H1 (cell line): ENCODE results near the gene SLC1A6. TPM values are rescaled to one million over a fixed set of nuclear protein-coding genes. Genes with fewer than 3 reads are reported as not detected.

Experiments used
- CTCF ChIA-PET: fragments of 300-600 bp; sonication (Branson Sonifier 250); formaldehyde crosslinking; loops from one replicate; lab custom pipeline; 2021; ENCODE audit not compliant: partially characterized antibody; lab: Charles Lee
- POLR2A ChIA-PET: fragments of 300-600 bp; sonication (Branson Sonifier 250); formaldehyde crosslinking; loops from one replicate; lab custom pipeline; 2021; ENCODE audit warnings: inconsistent platforms; ENCODE audit not compliant: partially characterized antibody; lab: Charles Lee
- DNase-seq, 2 experiments: peaks; one replicate each; pipeline versions ENCODE4 v3.0.0 to v3.0.0-alpha.2; 2010 to 2022; ENCODE audit warnings: low spot score in 2 of 2, low read depth in 1 of 2, mixed read lengths in 1 of 2
- FAIRE-seq: peaks from 2 replicates; lab custom pipeline; 2011; peaks lifted over from hg19 to GRCh38; lab: Jason Lieb, UNC
- H2AFZ ChIP-seq: 2 replicates; pipeline ENCODE4 v1.8.1; 2012; ENCODE audit warnings: low read length, inconsistent platforms
- H2AK5ac ChIP-seq: 2 replicates; pipeline ENCODE4 v1.6.1; 2013; ENCODE audit warnings: low read depth, low read length
- H2BK120ac ChIP-seq: replicated peaks from 2 replicates; pipeline ENCODE3; 2013; ENCODE audit warnings: low read depth, low read length, inconsistent platforms
- H2BK12ac ChIP-seq: 2 replicates; pipeline ENCODE4 v1.6.1; 2013; ENCODE audit warnings: low read depth, low read length
- H2BK15ac ChIP-seq: 2 replicates; pipeline ENCODE4 v1.6.1; 2013; ENCODE audit warnings: low read length
- H2BK20ac ChIP-seq: 2 replicates; pipeline ENCODE4 v1.6.1; 2013; ENCODE audit warnings: low read length
- H2BK5ac ChIP-seq: 2 replicates; pipeline ENCODE4 v1.6.1; 2013; ENCODE audit warnings: low read depth, low read length
- H3K14ac ChIP-seq: 2 replicates; pipeline ENCODE4 v1.6.1; 2013; ENCODE audit warnings: inconsistent platforms; ENCODE audit not compliant: insufficient read length
- H3K18ac ChIP-seq: 2 replicates; pipeline ENCODE4 v1.6.1; 2013; ENCODE audit warnings: low read length; ENCODE audit errors: extremely low read depth
- H3K23ac ChIP-seq: 2 replicates; pipeline ENCODE4 v1.6.1; 2013; ENCODE audit warnings: inconsistent platforms; ENCODE audit not compliant: insufficient read length
- H3K23me2 ChIP-seq: 2 replicates; pipeline ENCODE4 v1.6.1; 2013; ENCODE audit warnings: low read depth, low read length
- H3K27ac ChIP-seq: 2 replicates; pipeline ENCODE4 v1.6.1; 2011; ENCODE audit warnings: low read depth, low read length, inconsistent platforms
- H3K27me3 ChIP-seq, 4 experiments: replicated peaks in 1 of 4; 1 replicate in 1 of 4; 2 replicates in 3 of 4; pipeline versions ENCODE4 v1.6.1 to v1.8.1; 2011 to 2013; ENCODE audit warnings: low read length in 3 of 4, mild to moderate bottlenecking in 3 of 4, inconsistent platforms in 2 of 4, mixed read lengths in 2 of 4, moderate library complexity in 1 of 4; ENCODE audit not compliant: control insufficient read depth in 3 of 4, insufficient read depth in 3 of 4; ENCODE audit errors: extremely low read depth in 1 of 4
- H3K36me3 ChIP-seq, 4 experiments: 2 replicates each; pipeline versions ENCODE4 v1.6.1 to v1.8.1; 2011 to 2013; ENCODE audit warnings: mild to moderate bottlenecking in 4 of 4, low read length in 3 of 4, moderate library complexity in 2 of 4, control low read depth in 1 of 4, inconsistent platforms in 1 of 4; ENCODE audit not compliant: insufficient read depth in 4 of 4, control insufficient read depth in 2 of 4
- H3K4ac ChIP-seq: replicated peaks from 2 replicates; pipeline ENCODE3; 2013; ENCODE audit warnings: low read length, low read depth, mixed read lengths, inconsistent platforms; ENCODE audit not compliant: insufficient read length
- H3K4me1 ChIP-seq, 4 experiments: replicated peaks in 1 of 4; 1 replicate in 1 of 4; 2 replicates in 3 of 4; pipeline versions ENCODE4 v1.6.1 to v1.8.1; 2011 to 2013; ENCODE audit warnings: low read length in 3 of 4, inconsistent platforms in 2 of 4, mixed read lengths in 1 of 4; ENCODE audit not compliant: insufficient read depth in 4 of 4, control insufficient read depth in 3 of 4
- H3K4me2 ChIP-seq, 2 experiments: 2 replicates each; pipeline versions ENCODE4 v1.6.1 to v1.8.1; 2011 to 2013; ENCODE audit warnings: low read depth in 2 of 2, low read length in 2 of 2, control low read depth in 1 of 2, inconsistent platforms in 1 of 2, mild to moderate bottlenecking in 1 of 2; ENCODE audit not compliant: insufficient read depth in 1 of 2
- H3K4me3 ChIP-seq, 4 experiments: fragments of 200-600, 300-600 bp in 1 of 4; sonication (generic), shearing (Covaris generic), sonication (Bioruptor Twin) in 1 of 4; 2 replicates each; pipeline versions ENCODE4 v1.5.1 to v1.8.1; 2011 to 2016; ENCODE audit warnings: low read length in 4 of 4, low read depth in 3 of 4, control low read depth in 2 of 4, inconsistent platforms in 2 of 4, mild to moderate bottlenecking in 2 of 4, mixed read lengths in 1 of 4, moderate library complexity in 1 of 4; ENCODE audit not compliant: insufficient read depth in 2 of 4; ENCODE audit errors: extremely low read depth in 1 of 4
- H3K56ac ChIP-seq: replicated peaks from 2 replicates; pipeline ENCODE3; 2013; ENCODE audit warnings: low read depth, mild to moderate bottlenecking, mixed read lengths, low read length, inconsistent platforms; ENCODE audit not compliant: insufficient read length
- H3K79me1 ChIP-seq: 2 replicates; pipeline ENCODE4 v1.6.1; 2013; ENCODE audit warnings: low read depth, low read length, control low read depth
- H3K79me2 ChIP-seq, 2 experiments: 2 replicates each; pipeline versions ENCODE4 v1.6.1 to v1.8.1; 2012 to 2013; ENCODE audit warnings: low read length in 2 of 2, mild to moderate bottlenecking in 2 of 2, inconsistent platforms in 1 of 2; ENCODE audit not compliant: insufficient read depth in 2 of 2, control insufficient read depth in 1 of 2
- H3K9ac ChIP-seq, 4 experiments: replicated peaks in 1 of 4; 1 replicate in 1 of 4; 2 replicates in 3 of 4; pipeline versions ENCODE4 v1.6.1 to v1.8.1; 2011 to 2013; ENCODE audit warnings: low read depth in 3 of 4, low read length in 3 of 4, control low read depth in 2 of 4, mild to moderate bottlenecking in 2 of 4, moderate library complexity in 2 of 4, inconsistent platforms in 1 of 4; ENCODE audit errors: extremely low read depth in 1 of 4
- H3K9me3 ChIP-seq, 2 experiments: 2 replicates each; pipeline versions ENCODE4 v1.6.1 to v1.8.1; 2012 to 2013; ENCODE audit warnings: mild to moderate bottlenecking in 2 of 2, moderate library complexity in 2 of 2, control low read depth in 1 of 2, inconsistent platforms in 1 of 2, low read depth in 1 of 2, low read length in 1 of 2, mixed read lengths in 1 of 2; ENCODE audit not compliant: insufficient read depth in 2 of 2
- H4K20me1 ChIP-seq, 2 experiments: replicated peaks in 1 of 2; 2 replicates each; pipeline versions ENCODE3 to v1.8.1; 2011 to 2013; ENCODE audit warnings: inconsistent platforms in 2 of 2, low read length in 2 of 2, mild to moderate bottlenecking in 1 of 2; ENCODE audit not compliant: insufficient read depth in 2 of 2, control insufficient read depth in 1 of 2
- H4K5ac ChIP-seq: 2 replicates; pipeline ENCODE4 v1.6.1; 2013; ENCODE audit warnings: low read length, low read depth, mixed read lengths, inconsistent platforms; ENCODE audit not compliant: insufficient read length
- H4K8ac ChIP-seq: 2 replicates; pipeline ENCODE4 v1.8.0; 2013; ENCODE audit warnings: mild to moderate bottlenecking, moderate library complexity, low read length, inconsistent platforms; ENCODE audit not compliant: insufficient read depth; ENCODE audit errors: extremely low read depth
- H4K91ac ChIP-seq: replicated peaks from 2 replicates; pipeline ENCODE3; 2013; ENCODE audit warnings: low read length, mixed read lengths, inconsistent platforms; ENCODE audit not compliant: insufficient read length
- CBX5 ChIP-seq: fragments of 300-800, 300-1000 bp; sonication (generic); IDR thresholded peaks from 2 replicates; pipeline ENCODE4 v1.7.1; 2016; ENCODE audit warnings: antibody characterized with exemption, low read length, low read depth
- CBX8 ChIP-seq: fragments of 300-800, 300-1000 bp; sonication (generic); IDR thresholded peaks from 2 replicates; pipeline ENCODE4 v1.7.1; 2016; ENCODE audit warnings: low read depth, low read length, borderline replicate concordance
- CREB1 ChIP-seq: IDR thresholded peaks from 2 replicates; pipeline ENCODE4 v1.6.1; 2012; ENCODE audit warnings: inconsistent platforms
- CTBP2 ChIP-seq: IDR thresholded peaks from 2 replicates; pipeline ENCODE4 v1.7.0; 2011; ENCODE audit warnings: borderline replicate concordance, mild to moderate bottlenecking, moderate library complexity, mixed read lengths, low read length; ENCODE audit not compliant: insufficient read depth, insufficient read length
- EP300 ChIP-seq, 2 experiments: IDR thresholded peaks; 1 replicate in 1 of 2; 2 replicates in 1 of 2; pipeline ENCODE4 v1.6.1; 2011 to 2012; ENCODE audit warnings: low read depth in 2 of 2, low read length in 2 of 2, mild to moderate bottlenecking in 2 of 2, borderline replicate concordance in 1 of 2, inconsistent platforms in 1 of 2, moderate library complexity in 1 of 2
- FOSL1 ChIP-seq: IDR thresholded peaks from 2 replicates; pipeline ENCODE4 v1.6.1; 2011; ENCODE audit warnings: mild to moderate bottlenecking, low read depth, low read length, moderate library complexity; ENCODE audit not compliant: insufficient read depth
- HDAC6 ChIP-seq: IDR thresholded peaks from one replicate; pipeline ENCODE4 v1.7.1; 2012; ENCODE audit warnings: low read depth, mild to moderate bottlenecking, inconsistent platforms, low read length, moderate library complexity
- JUND ChIP-seq: IDR thresholded peaks from 2 replicates; pipeline ENCODE4 v1.6.1; 2011; ENCODE audit warnings: mild to moderate bottlenecking, improper control_type of control experiment, low read length
- KDM5A ChIP-seq: fragments of 200-600 bp; IDR thresholded peaks from 2 replicates; pipeline ENCODE4 v1.7.1; 2012; ENCODE audit warnings: mild to moderate bottlenecking, low read length, inconsistent platforms, mixed read lengths
- MAX ChIP-seq: IDR thresholded peaks from 2 replicates; pipeline ENCODE4 v1.6.1; 2012; ENCODE audit warnings: inconsistent platforms
- PHF8 ChIP-seq: fragments of 200-600 bp; sonication (generic); conservative IDR thresholded peaks from 2 replicates; pipeline ENCODE4 v1.7.1; 2012; ENCODE audit warnings: low read depth, mild to moderate bottlenecking, inconsistent platforms, low read length, moderate library complexity
- SIX5 ChIP-seq: IDR thresholded peaks from 2 replicates; pipeline ENCODE4 v1.6.1; 2011; ENCODE audit warnings: mild to moderate bottlenecking, low read depth, low read length
- SP1 ChIP-seq: IDR thresholded peaks from 2 replicates; pipeline ENCODE4 v1.6.1; 2011; ENCODE audit warnings: low read depth, low read length
- TAF1 ChIP-seq: IDR thresholded peaks from 2 replicates; pipeline ENCODE4 v1.6.1; 2011; ENCODE audit warnings: mild to moderate bottlenecking, low read depth, low read length
- TAF7 ChIP-seq: optimal IDR thresholded peaks from 2 replicates; pipeline ENCODE3; 2011; ENCODE audit warnings: low read depth, mild to moderate bottlenecking, inconsistent platforms, low read length, moderate library complexity, borderline replicate concordance
- TBP ChIP-seq: IDR thresholded peaks from 2 replicates; pipeline ENCODE4 v1.6.1; 2011; ENCODE audit warnings: low read depth, low read length, improper control_type of control experiment
- WGBS, 2 experiments: shearing (Covaris generic) in 1 of 2; methylation state at CpG; one replicate each; pipeline versions ENCODE4 v1.1.6 to v1.1.7; 2013 to 2015; ENCODE audit warnings: low lambda C conversion rate in 2 of 2, mixed read lengths in 2 of 2, inconsistent platforms in 1 of 2, low coverage in 1 of 2, missing lambda C conversion rate in 1 of 2; ENCODE audit not compliant: insufficient replicate concordance in 2 of 2, insufficient coverage in 1 of 2, insufficient read length in 1 of 2; ENCODE audit errors: extremely low coverage in 1 of 2, missing lambda C conversion rate in 1 of 2; 5-methylcytosine and 5-hydroxymethylcytosine counted together
- polyA plus RNA-seq, 7 experiments: library from polyadenylated mRNA; depleted of rRNA in 3 of 7; stranded (reverse) in 5 of 7; unstranded in 2 of 7; fragments of >200 nt in 5 of 7; fragments of 200-250 nt in 2 of 7; gene quantifications; 1 replicate in 5 of 7; 2 replicates in 1 of 7; 4 replicates in 1 of 7; pipeline versions ENCODE4 v1.2.1 to v1.2.3, GENCODE V29; 2011 to 2013; ENCODE audit warnings: missing spikeins in 2 of 7, mixed read lengths in 2 of 7
- total RNA-seq: library from RNA; stranded (reverse); fragmentation: NEBNext Ultra II Directional; extraction: Animal tissue kit (Norgen Biotek cat#: 25700); gene quantifications from 2 replicates; pipeline ENCODE4 v1.2.1, GENCODE V29; 2021

SLC1A6 gene
- total and polyA plus RNA-seq, 2 of the 8 experiments (the other 6 are each of a cell fraction or from before 2014, with no cell fraction given), result 14.0 to 26.6 TPM

GRCh38 chr19:14941189-14941588, 38.5 kb downstream of the SLC1A6 start, which contains the start of gene OR7C2:
OR7C2 (plus strand) TSS chr19:14941489; CDS start chr19:14941489, 0 bp downstream.
- Histone ChIP-seq H3K4me1 (no peaks in the 10 kb centered on the region), H2BK12ac (no peak within 1 kb of the TSS), H3K14ac (no peak within 1 kb of the TSS), H2BK120ac (no peak within 1 kb of the TSS), H4K8ac (no peak within 1 kb of the TSS), H3K56ac (no peak within 1 kb of the TSS), H3K4ac (no peak within 1 kb of the TSS), H3K36me3 (no peaks in the 10 kb centered on the region), H3K4me2 (no peak within 1 kb of the TSS), H3K79me1 (no peaks in the 10 kb centered on the region), H2BK20ac (no peak within 1 kb of the TSS), H3K4me3 (no peak within 1 kb of the TSS), H4K20me1 (no peaks in the 10 kb centered on the region), H3K27ac (no peak within 1 kb of the TSS), H2AK5ac (no peak within 1 kb of the TSS), H3K9me3 (peaks cover 26 to 41% of the 10 kb centered on the region in 2 experiments), H3K79me2 (no peaks in the 10 kb centered on the region), H2AFZ (no peak within 1 kb of the TSS), H2BK15ac (no peak within 1 kb of the TSS), H3K27me3 (no peaks in the 10 kb centered on the region), H3K23me2 (no peaks in the 10 kb centered on the region), H3K18ac (no peak within 1 kb of the TSS), H3K23ac (no peak within 1 kb of the TSS), H3K9ac (no peak within 1 kb of the TSS), H4K5ac (no peak within 1 kb of the TSS), H2BK5ac (no peak within 1 kb of the TSS), H4K91ac (no peak within 1 kb of the TSS)
- no peak for DNase-seq
- WGBS, 2 experiments, result 87% methylated on average over 6 of the region's 6 CpGs; no CpG with 5 or more reads in 1 of the 2 experiments
- ChIA-PET POLR2A (no interaction called here), CTCF (no interaction called here)
- no peak for FAIRE-seq
- TF ChIP-seq HDAC6, result no peak
- no peak for TF ChIP-seq TAF7
- TF ChIP-seq FOSL1, result no peak
- TF ChIP-seq CBX5, result no peak
- no peak for TF ChIP-seq CBX8
- no peak for TF ChIP-seq MAX
- TF ChIP-seq SIX5, result no peak
- no peak for TF ChIP-seq TAF1
- no peak for TF ChIP-seq EP300 (IDR thresholded peaks at IDR 0.05; ENCODE audit: borderline replicate concordance in 1 of 2, low read depth in 2 of 2, low read length in 2 of 2)
- no peak for TF ChIP-seq CTBP2
- no peak for TF ChIP-seq PHF8
- no peak for TF ChIP-seq KDM5A
- TF ChIP-seq TBP, result no peak
- no peak for TF ChIP-seq SP1
- no peak for TF ChIP-seq CREB1
- no peak for TF ChIP-seq JUND
